Mesenchymal stem cell (in vitro differentiated cells and primary cell): Measurements from ENCODE around the gene PFKM.

Experiments used
- DNase-seq: peaks from one replicate; pipeline ENCODE4 v3.0.0-alpha.2; 2013
- H2AFZ ChIP-seq: one replicate; pipeline ENCODE4 v1.6.1; 2013; ENCODE audit warnings: low read depth, mild to moderate bottlenecking, control low read depth, inconsistent platforms, low read length, moderate library complexity
- H2AK5ac ChIP-seq: 2 replicates; pipeline ENCODE4 v1.6.1; 2013; ENCODE audit warnings: low read length, moderate library complexity, mild to moderate bottlenecking, inconsistent platforms; ENCODE audit not compliant: severe bottlenecking
- H2BK120ac ChIP-seq: one replicate; pipeline ENCODE4 v1.6.1; 2013; ENCODE audit warnings: low read depth, mild to moderate bottlenecking, inconsistent platforms, low read length, moderate library complexity
- H2BK12ac ChIP-seq, 2 experiments: one replicate each; pipeline ENCODE4 v1.6.1; 2013; ENCODE audit warnings: inconsistent platforms in 2 of 2, low read length in 2 of 2, mild to moderate bottlenecking in 2 of 2, moderate library complexity in 2 of 2, control low read depth in 1 of 2
- H2BK15ac ChIP-seq: one replicate; pipeline ENCODE4 v1.6.1; 2013; ENCODE audit warnings: mild to moderate bottlenecking, low read depth, inconsistent platforms; ENCODE audit not compliant: poor library complexity, severe bottlenecking
- H2BK5ac ChIP-seq: 2 replicates; pipeline ENCODE4 v1.6.1; 2013; ENCODE audit warnings: low read depth, mild to moderate bottlenecking, low read length, control low read depth, inconsistent platforms; ENCODE audit not compliant: poor library complexity, severe bottlenecking
- H3K14ac ChIP-seq, 2 experiments: one replicate each; pipeline ENCODE4 v1.6.1; 2013; ENCODE audit warnings: inconsistent platforms in 2 of 2, low read length in 2 of 2, control low read depth in 1 of 2, mild to moderate bottlenecking in 1 of 2, moderate library complexity in 1 of 2
- H3K18ac ChIP-seq, 2 experiments: one replicate each; pipeline ENCODE4 v1.6.1; 2013; ENCODE audit warnings: inconsistent platforms in 2 of 2, low read length in 2 of 2, control low read depth in 1 of 2, low read depth in 1 of 2, mild to moderate bottlenecking in 1 of 2
- H3K23ac ChIP-seq, 2 experiments: one replicate each; pipeline ENCODE4 v1.6.1; 2013; ENCODE audit warnings: inconsistent platforms in 2 of 2, low read length in 2 of 2, mild to moderate bottlenecking in 2 of 2, moderate library complexity in 2 of 2, control low read depth in 1 of 2
- H3K27ac ChIP-seq: 2 replicates; pipeline ENCODE4 v1.5.1; 2013; ENCODE audit warnings: mild to moderate bottlenecking, moderate library complexity, low read length, control low read depth, inconsistent platforms; ENCODE audit not compliant: poor library complexity, severe bottlenecking
- H3K27me3 ChIP-seq, 2 experiments: 2 replicates each; pipeline versions ENCODE4 v1.6.1 to v1.7.0; 2013; ENCODE audit warnings: low read length in 2 of 2, mild to moderate bottlenecking in 2 of 2, moderate library complexity in 2 of 2, control low read depth in 1 of 2, inconsistent platforms in 1 of 2; ENCODE audit not compliant: control insufficient read depth in 1 of 2, insufficient read depth in 1 of 2
- H3K36me3 ChIP-seq, 2 experiments: 2 replicates each; pipeline versions ENCODE4 v1.6.1 to v1.7.0; 2013; ENCODE audit warnings: low read length in 2 of 2, control low read depth in 1 of 2, inconsistent platforms in 1 of 2, low read depth in 1 of 2, mild to moderate bottlenecking in 1 of 2; ENCODE audit not compliant: insufficient read depth in 2 of 2, control insufficient read depth in 1 of 2
- H3K4ac ChIP-seq, 2 experiments: one replicate each; pipeline ENCODE4 v1.6.1; 2013; ENCODE audit warnings: inconsistent platforms in 2 of 2, low read length in 2 of 2, mild to moderate bottlenecking in 2 of 2, moderate library complexity in 2 of 2, control low read depth in 1 of 2, low read depth in 1 of 2
- H3K4me1 ChIP-seq: 2 replicates; pipeline ENCODE4 v1.6.1; 2013; ENCODE audit warnings: low read depth, low read length, control low read depth; ENCODE audit not compliant: control insufficient read depth, insufficient read depth
- H3K4me2 ChIP-seq: 2 replicates; pipeline ENCODE4 v1.6.1; 2013; ENCODE audit warnings: low read length, mild to moderate bottlenecking, inconsistent platforms; ENCODE audit not compliant: poor library complexity, severe bottlenecking
- H3K4me3 ChIP-seq, 2 experiments: 2 replicates each; pipeline versions ENCODE4 v1.5.1 to v1.7.0; 2013; ENCODE audit warnings: low read length in 2 of 2, mild to moderate bottlenecking in 2 of 2, control low read depth in 1 of 2, low read depth in 1 of 2; ENCODE audit not compliant: insufficient read depth in 1 of 2
- H3K79me1 ChIP-seq: replicated peaks from 2 replicates; pipeline ENCODE4 v1.6.1; 2013; ENCODE audit warnings: mild to moderate bottlenecking, control low read depth, low read length, inconsistent platforms; ENCODE audit not compliant: poor library complexity, severe bottlenecking
- H3K9ac ChIP-seq: 2 replicates; pipeline ENCODE4 v1.7.0; 2013; ENCODE audit warnings: mild to moderate bottlenecking, low read length, moderate library complexity
- H3K9me3 ChIP-seq: 2 replicates; pipeline ENCODE4 v1.7.0; 2013; ENCODE audit warnings: mild to moderate bottlenecking, low read length; ENCODE audit not compliant: control insufficient read depth
- H4K8ac ChIP-seq: one replicate; pipeline ENCODE4 v1.6.1; 2013; ENCODE audit warnings: inconsistent platforms, mild to moderate bottlenecking, low read length, moderate library complexity
- H4K91ac ChIP-seq: one replicate; pipeline ENCODE4 v1.6.1; 2013; ENCODE audit warnings: mild to moderate bottlenecking, low read length, inconsistent platforms
- WGBS: methylation state at CpG from one replicate; pipeline ENCODE4 v1.1.7; 2013; ENCODE audit warnings: mixed read lengths; 5-methylcytosine and 5-hydroxymethylcytosine counted together

PFKM gene

GRCh38 chr12:48105321-48105866, 13.8 kb upstream of the PFKM start:
- Histone ChIP-seq H3K9me3 (no peaks in the 10 kb centered on the region), H3K4me1 (peaks cover 4% of the 10 kb centered on the region), H2BK12ac (peak overlapping the region in 1 of 2 experiments; percentile 49), H3K23ac (no peak overlapping the region), H3K14ac (peak overlapping the region in 1 of 2 experiments; percentile 19), H3K4me3 (peak overlapping the region; percentile 85 to 100), H3K4ac (peak overlapping the region; percentile 10 to 85), H3K9ac (peak overlapping the region; percentile 99), H3K27ac (peak overlapping the region; percentile 59), H3K79me1 (peaks cover 2% of the 10 kb centered on the region), H4K91ac (peak overlapping the region; percentile 88), H2BK5ac (no peak overlapping the region), H4K8ac (peak overlapping the region; percentile 92), H2AFZ (peak overlapping the region; percentile 72), H3K18ac (peak overlapping the region; percentile 93 to 96), H3K36me3 (no peaks in the 10 kb centered on the region), H3K27me3 (peaks cover 0 to 2% of the 10 kb centered on the region in 2 experiments), H2AK5ac (no peak overlapping the region), H2BK15ac (peak overlapping the region; percentile 26), H2BK120ac (peak overlapping the region; percentile 51), H3K4me2 (peak overlapping the region; percentile 86)
- 1% methylated on average over 19 of the region's 30 CpGs for WGBS
- no peak for DNase-seq

- peak within 1 kb of the TSS; percentile 72 for H2AFZ ChIP-seq
- H3K4me1 ChIP-seq = peaks cover 4% of the 10 kb centered on the region
- H3K27ac ChIP-seq = peak within 1 kb of the TSS; percentile 97
- H3K9me3 ChIP-seq = no peaks in the 10 kb centered on the region
- peak; percentile 89 for DNase-seq
- H2AK5ac ChIP-seq = no peak within 1 kb of the TSS
- peak within 1 kb of the TSS; percentile 26 for H2BK15ac ChIP-seq
- peaks cover 0 to 4% of the 10 kb centered on the region in 2 experiments for H3K27me3 ChIP-seq
- peak within 1 kb of the TSS; percentile 51 for H2BK120ac ChIP-seq
- peak within 1 kb of the TSS in 1 of 2 experiments; percentile 19 for H3K14ac ChIP-seq
- peak within 1 kb of the TSS; percentile 85 to 91 for H3K4ac ChIP-seq
- H3K79me1 ChIP-seq = peaks cover 2% of the 10 kb centered on the region
- peak within 1 kb of the TSS; percentile 99 for H3K9ac ChIP-seq
- peak within 1 kb of the TSS; percentile 85 to 100 for H3K4me3 ChIP-seq
- WGBS = 3% methylated on average over 40 of the region's 53 CpGs
- H3K4me2 ChIP-seq = peak within 1 kb of the TSS; percentile 86
- H3K23ac ChIP-seq = no peak within 1 kb of the TSS
- peak within 1 kb of the TSS; percentile 88 for H4K91ac ChIP-seq
- H3K18ac ChIP-seq = peak within 1 kb of the TSS; percentile 93 to 96
- peak within 1 kb of the TSS; percentile 83 for H2BK5ac ChIP-seq
- peak within 1 kb of the TSS in 1 of 2 experiments; percentile 49 for H2BK12ac ChIP-seq
- H3K36me3 ChIP-seq = no peaks in the 10 kb centered on the region
- H4K8ac ChIP-seq = peak within 1 kb of the TSS; percentile 92
These were observed 13.1 kb upstream of the PFKM start, which contains the start of gene SENP1 for GRCh38 chr12:48105867-48106680. Gene SENP1 (minus strand): TSS chr12:48106079. CDS start chr12:48101472, 4,607 bp downstream.

- Histone ChIP-seq H2BK15ac (no peak overlapping the region), H3K27ac (peak overlapping the region; percentile 97), H3K23ac (no peak overlapping the region), H3K9me3 (no peaks in the 10 kb centered on the region), H3K4me3 (peak overlapping the region in 1 of 2 experiments; percentile 100), H3K36me3 (no peaks in the 10 kb centered on the region), H2AFZ (peak overlapping the region; percentile 1), H3K18ac (no peak overlapping the region), H3K27me3 (peaks cover 0 to 4% of the 10 kb centered on the region in 2 experiments), H4K91ac (no peak overlapping the region), H2BK12ac (no peak overlapping the region), H2BK5ac (no peak overlapping the region), H3K14ac (no peak overlapping the region), H3K9ac (peak overlapping the region; percentile 99), H2BK120ac (no peak overlapping the region), H3K4ac (peak overlapping the region in 1 of 2 experiments; percentile 71), H3K4me1 (peaks cover 4% of the 10 kb centered on the region), H4K8ac (peak overlapping the region; percentile 86), H3K4me2 (peak overlapping the region; percentile 80), H2AK5ac (no peak overlapping the region), H3K79me1 (no peaks in the 10 kb centered on the region)
- WGBS = 77% methylated on average over 5 of the region's 5 CpGs
- DNase-seq = no peak
These were observed 12.2 kb upstream of the PFKM start for GRCh38 chr12:48106681-48107613.
